Loucy (cell line): Measurements from ENCODE around the gene SPPL3.

Experiments
- CTCF ChIP-seq: fragments of 200-600 bp; sonication (generic); conservative IDR thresholded peaks from 2 replicates; pipeline ENCODE4 v1.5.1; 2014; ENCODE audit warnings: mild to moderate bottlenecking, antibody characterized with exemption, low read length
- EZH2phosphoT487 ChIP-seq: fragments of 200-600 bp; IDR thresholded peaks from 2 replicates; pipeline ENCODE4 v1.6.1; 2018; ENCODE audit warnings: antibody characterized with exemption, mild to moderate bottlenecking, moderate library complexity, borderline replicate concordance

- TF ChIP-seq CTCF (no peak), EZH2phosphoT487 (no peak)
Measured at GRCh38 chr12:120749256-120749655, 154.9 kb downstream of the SPPL3 start.
